ENCODE data around the gene C1QA. TPM values are rescaled to one million over a fixed set of nuclear protein-coding genes. Genes with fewer than 3 reads are reported as not detected.

The C1QA gene
- total RNA-seq, 6 experiments from 2014 or later = 66.3 to 227 (median 75.0) TPM

GRCh38 chr1:22607154-22607553 is 29.3 kb upstream of the C1QA start:
- 4% methylated on average over 9 of the region's 10 CpGs for WGBS (ENCODE audit: insufficient coverage, low coverage, low lambda C conversion rate, missing lambda C conversion rate)
- Histone ChIP-seq H3K27me3 (no peaks in the 10 kb centered on the region), H3K4me3 (no peak overlapping the region), H3K9me3 (no peaks in the 10 kb centered on the region), H3K27ac (no peak overlapping the region), H3K4me1 (no peaks in the 10 kb centered on the region), H3K36me3 (no peaks in the 10 kb centered on the region)
- DNase-seq (no peak), ATAC-seq (no peak)
- no peak for TF ChIP-seq POLR2A (IDR thresholded peaks at IDR 0.05)
- TF ChIP-seq, protein P1, sequence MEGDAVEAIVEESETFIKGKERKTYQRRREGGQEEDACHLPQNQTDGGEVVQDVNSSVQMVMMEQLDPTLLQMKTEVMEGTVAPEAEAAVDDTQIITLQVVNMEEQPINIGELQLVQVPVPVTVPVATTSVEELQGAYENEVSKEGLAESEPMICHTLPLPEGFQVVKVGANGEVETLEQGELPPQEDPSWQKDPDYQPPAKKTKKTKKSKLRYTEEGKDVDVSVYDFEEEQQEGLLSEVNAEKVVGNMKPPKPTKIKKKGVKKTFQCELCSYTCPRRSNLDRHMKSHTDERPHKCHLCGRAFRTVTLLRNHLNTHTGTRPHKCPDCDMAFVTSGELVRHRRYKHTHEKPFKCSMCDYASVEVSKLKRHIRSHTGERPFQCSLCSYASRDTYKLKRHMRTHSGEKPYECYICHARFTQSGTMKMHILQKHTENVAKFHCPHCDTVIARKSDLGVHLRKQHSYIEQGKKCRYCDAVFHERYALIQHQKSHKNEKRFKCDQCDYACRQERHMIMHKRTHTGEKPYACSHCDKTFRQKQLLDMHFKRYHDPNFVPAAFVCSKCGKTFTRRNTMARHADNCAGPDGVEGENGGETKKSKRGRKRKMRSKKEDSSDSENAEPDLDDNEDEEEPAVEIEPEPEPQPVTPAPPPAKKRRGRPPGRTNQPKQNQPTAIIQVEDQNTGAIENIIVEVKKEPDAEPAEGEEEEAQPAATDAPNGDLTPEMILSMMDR (IDR thresholded peaks at IDR 0.05) = no peak
- intact Hi-C loops (cut with DNase I) = no loop called here

GRCh38 chr1:22608361-22608760 is 28.1 kb upstream of the C1QA start:
- no peak overlapping the region for H3K4me3 ChIP-seq

DNA sequence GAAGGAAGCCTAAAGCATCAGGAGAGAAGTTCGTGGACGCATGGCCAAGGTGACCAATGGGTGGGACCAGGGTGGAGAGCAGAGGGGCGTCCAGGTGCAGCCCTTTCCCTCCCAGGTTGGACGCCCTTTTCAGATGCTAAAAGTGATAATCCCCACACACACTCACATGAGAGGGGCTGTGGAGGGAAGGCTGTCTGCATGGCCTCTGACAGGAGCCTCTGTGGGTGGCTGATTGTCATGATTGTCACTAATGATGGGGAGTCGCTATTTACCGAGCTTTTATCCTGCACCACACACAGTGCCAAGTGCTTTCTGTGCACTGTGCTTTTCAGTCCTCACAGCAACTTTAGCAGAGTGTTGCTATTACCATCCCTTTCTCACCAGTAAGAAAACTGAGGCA is 27.1 kb upstream of the C1QA start:
- no peaks in the 10 kb centered on the region for H3K4me1 ChIP-seq
- WGBS (ENCODE audit: insufficient coverage, low coverage, low lambda C conversion rate, missing lambda C conversion rate) = 14% methylated on average over 5 of the region's 6 CpGs
- H3K27ac ChIP-seq = no peak overlapping the region
- ATAC-seq (no peak), DNase-seq (no peak)
- H3K9me3 ChIP-seq = no peaks in the 10 kb centered on the region
- intact Hi-C loops (cut with DNase I) = no loop called here
- H3K27me3 ChIP-seq = no peaks in the 10 kb centered on the region
- no peaks in the 10 kb centered on the region for H3K36me3 ChIP-seq
- no peak for TF ChIP-seq POLR2A (IDR thresholded peaks at IDR 0.05)
- TF ChIP-seq, protein P1 (IDR thresholded peaks at IDR 0.05) = no peak
- H3K4me3 ChIP-seq = no peak overlapping the region

More at GRCh38 chr1:22608361-22608760, 28.1 kb upstream of the C1QA start:
- H3K9me3 ChIP-seq = no peaks in the 10 kb centered on the region
- no peaks in the 10 kb centered on the region for H3K36me3 ChIP-seq
- DNase-seq (no peak), ATAC-seq (no peak)
- no peaks in the 10 kb centered on the region for H3K27me3 ChIP-seq
- no peak overlapping the region for H3K27ac ChIP-seq
- intact Hi-C loops (cut with DNase I) = no loop called here
- TF ChIP-seq, protein P1 (IDR thresholded peaks at IDR 0.05) = no peak
- TF ChIP-seq POLR2A (IDR thresholded peaks at IDR 0.05) = no peak
- no peaks in the 10 kb centered on the region for H3K4me1 ChIP-seq
- WGBS (ENCODE audit: insufficient coverage, low coverage, low lambda C conversion rate, missing lambda C conversion rate) = 35% methylated on average over 2 of the region's 3 CpGs

DNA sequence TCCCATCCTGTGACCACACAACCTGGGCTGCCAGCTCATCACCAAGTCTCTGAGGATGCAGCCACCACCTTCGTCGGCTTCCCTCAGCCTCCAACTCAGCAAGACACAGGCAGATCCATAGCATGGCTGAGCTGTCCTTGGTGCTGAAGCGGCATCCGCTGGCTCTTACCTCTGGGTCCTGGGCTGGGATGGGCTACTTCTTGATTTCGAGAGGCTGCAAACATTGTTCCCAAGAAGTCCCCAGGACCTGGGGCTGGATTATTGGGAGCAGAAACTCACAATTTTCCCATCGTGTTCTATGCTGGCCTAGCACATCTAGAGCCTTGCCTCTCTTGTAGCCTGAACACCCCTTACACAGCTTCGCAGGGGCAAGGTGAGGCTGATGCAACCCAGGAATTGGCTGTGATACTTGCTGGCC is 24.9 kb upstream of the C1QA start:
- Histone ChIP-seq H3K27ac (no peak overlapping the region), H3K9me3 (no peaks in the 10 kb centered on the region), H3K4me1 (no peaks in the 10 kb centered on the region), H3K27me3 (no peaks in the 10 kb centered on the region), H3K4me3 (no peak overlapping the region), H3K36me3 (no peaks in the 10 kb centered on the region)
- peak in 3 of 4 donors; percentile 24 to 55 (median 25) for ATAC-seq
- TF ChIP-seq, protein P1 (IDR thresholded peaks at IDR 0.05) = no peak
- intact Hi-C loops (cut with DNase I) = loop anchor here in 1 of 2 donors (10.0 kb wide), 1 partner anchor 57 kb away; no protein-coding TSS in a partner anchor
- no peak for DNase-seq
- 19% methylated on average over 7 of the region's 7 CpGs for WGBS (ENCODE audit: insufficient coverage, low coverage, low lambda C conversion rate, missing lambda C conversion rate)

Data from right lobe of liver (tissue), 6 donors.